Activated CD8-positive, alpha-beta T cell treated with anti-CD3 and anti-CD28 coated beads, Interleukin-2, amount 10 ng/mL, durations not matched to agents 7 days and 5 days (primary cell): ENCODE measurements around the gene SPTB. TPM values are rescaled to one million over a fixed set of nuclear protein-coding genes. Genes with fewer than 3 reads are reported as not detected.
A peak's percentile ranks its signal among the peaks of the same experiment; 100 is the strongest.

Experiments
- ATAC-seq: fragments of 150-1000 bp; cut with Tn5 transposase; one replicate; pipeline ENCODE4 v1.10.0; 2021; ENCODE audit warnings: moderate library complexity
- CTCF ChIA-PET: fragments of 350-600 bp; sonication (Branson Sonifier 250); formaldehyde crosslinking; loops from one replicate; lab custom pipeline; 2021; ENCODE audit warnings: antibody characterized with exemption; lab: Charles Lee
- POLR2A ChIA-PET: fragments of 350-600 bp; sonication (Branson Sonifier 250); formaldehyde crosslinking; loops from one replicate; lab custom pipeline; 2021; ENCODE audit warnings: antibody characterized with exemption; lab: Charles Lee
- DNase-seq: peaks from one replicate; pipeline ENCODE4 v3.0.0-alpha.2; 2020
- H3K27ac Mint-ChIP-seq: one replicate; pipeline ENCODE4 v1.8.0; 2021; ENCODE audit warnings: mild to moderate bottlenecking, mixed read lengths
- H3K27me3 Mint-ChIP-seq: one replicate; pipeline ENCODE4 v1.8.0; 2021; ENCODE audit warnings: low read depth, mixed read lengths
- H3K36me3 Mint-ChIP-seq: one replicate; pipeline ENCODE4 v1.8.0; 2021; ENCODE audit warnings: low read depth, mixed read lengths
- H3K4me1 Mint-ChIP-seq: one replicate; pipeline ENCODE4 v1.8.0; 2021; ENCODE audit warnings: low read depth, mixed read lengths
- H3K4me3 Mint-ChIP-seq: one replicate; pipeline ENCODE4 v1.8.0; 2021; ENCODE audit warnings: mild to moderate bottlenecking, mixed read lengths
- H3K9me3 Mint-ChIP-seq: one replicate; pipeline ENCODE4 v1.8.0; 2022; ENCODE audit warnings: mixed read lengths; ENCODE audit not compliant: insufficient read depth
- total RNA-seq, 2 experiments: library from RNA; stranded (reverse); gene quantifications; one replicate each; pipeline ENCODE4 v1.2.3, GENCODE V29; 2021

Gene SPTB
- total RNA-seq, 2 experiments from 2014 or later: not detected

GRCh38 chr14:64763085-64763782 is 116.5 kb downstream of the SPTB start:
- H3K4me1 Mint-ChIP-seq: peaks cover 25% of the 10 kb centered on the region
- POLR2A ChIA-PET: no interaction called here
- peaks cover 24% of the 10 kb centered on the region for H3K27me3 Mint-ChIP-seq
- DNase-seq (no peak), ATAC-seq (no peak)
- CTCF ChIA-PET: interaction anchor here (1.4 to 5.1 kb wide), 2 partner anchors 68 to 92 kb away, joined by 4 to 64 read pairs; no protein-coding TSS in a partner anchor
- H3K9me3 Mint-ChIP-seq: no peaks in the 10 kb centered on the region
- H3K36me3 Mint-ChIP-seq: no peaks in the 10 kb centered on the region
- H3K27ac Mint-ChIP-seq: no peak overlapping the region
- no peak overlapping the region for H3K4me3 Mint-ChIP-seq

- Mint-ChIP-seq H3K27ac (no peak overlapping the region), H3K27me3 (peaks cover 26% of the 10 kb centered on the region), H3K9me3 (no peaks in the 10 kb centered on the region), H3K36me3 (no peaks in the 10 kb centered on the region), H3K4me1 (peaks cover 25% of the 10 kb centered on the region), H3K4me3 (no peak overlapping the region)
- ChIA-PET POLR2A (no interaction called here), CTCF (interaction anchor here (1.1 to 5.1 kb wide), 10 partner anchors 13 to 130 kb away, joined by 3 to 64 read pairs (median 4); no protein-coding TSS in a partner anchor)
- no peak for ATAC-seq
- DNase-seq: no peak
Measured at GRCh38 chr14:64762044-64763034, 117.4 kb downstream of the SPTB start.

GRCh38 chr14:64761441-64762043 is 118.2 kb downstream of the SPTB start:
- Mint-ChIP-seq H3K4me1 (peaks cover 28% of the 10 kb centered on the region), H3K4me3 (no peak overlapping the region), H3K9me3 (no peaks in the 10 kb centered on the region), H3K36me3 (no peaks in the 10 kb centered on the region), H3K27ac (no peak overlapping the region), H3K27me3 (peaks cover 28% of the 10 kb centered on the region)
- ATAC-seq (no peak), DNase-seq (no peak)
- CTCF ChIA-PET: interaction anchor here (1.1 to 5.1 kb wide), 14 partner anchors 10 to 130 kb away, joined by 3 to 64 read pairs (median 4); no protein-coding TSS in a partner anchor
- POLR2A ChIA-PET: no interaction called here

- Mint-ChIP-seq H3K4me3 (no peak overlapping the region), H3K27me3 (peaks cover 28% of the 10 kb centered on the region), H3K36me3 (no peaks in the 10 kb centered on the region), H3K9me3 (no peaks in the 10 kb centered on the region), H3K4me1 (peaks cover 29% of the 10 kb centered on the region), H3K27ac (no peak overlapping the region)
- CTCF ChIA-PET: interaction anchor here (1.1 to 5.1 kb wide), 10 partner anchors 9 to 131 kb away, joined by 3 to 64 read pairs (median 6); no protein-coding TSS in a partner anchor
- DNase-seq (no peak), ATAC-seq (no peak)
- POLR2A ChIA-PET: no interaction called here
Measured at GRCh38 chr14:64760916-64761315, 118.8 kb downstream of the SPTB start.

- no peaks in the 10 kb centered on the region for H3K36me3 Mint-ChIP-seq
- POLR2A ChIA-PET: no interaction called here
- ATAC-seq: peak; percentile 52
Measured at GRCh38 chr14:64760146-64760755, 119.5 kb downstream of the SPTB start.

GRCh38 chr14:64759555-64759938 is 120.2 kb downstream of the SPTB start:
- ATAC-seq (no peak), DNase-seq (no peak)
- Mint-ChIP-seq H3K27ac (no peak overlapping the region), H3K4me1 (peaks cover 29% of the 10 kb centered on the region), H3K36me3 (no peaks in the 10 kb centered on the region), H3K27me3 (peaks cover 31% of the 10 kb centered on the region), H3K9me3 (no peaks in the 10 kb centered on the region), H3K4me3 (no peak overlapping the region)
- ChIA-PET POLR2A (no interaction called here), CTCF (interaction anchor here (0.7 to 5.1 kb wide), 7 partner anchors 8 to 132 kb away, joined by 3 to 64 read pairs (median 4); no protein-coding TSS in a partner anchor)

More at GRCh38 chr14:64760146-64760755, 119.5 kb downstream of the SPTB start:
- peaks cover 31% of the 10 kb centered on the region for H3K27me3 Mint-ChIP-seq
- H3K4me3 Mint-ChIP-seq: no peak overlapping the region
- peak; percentile 75 for DNase-seq
- H3K4me1 Mint-ChIP-seq: peaks cover 31% of the 10 kb centered on the region
- H3K27ac Mint-ChIP-seq: no peak overlapping the region
- H3K9me3 Mint-ChIP-seq: no peaks in the 10 kb centered on the region
- CTCF ChIA-PET: interaction anchor here (0.7 to 5.1 kb wide), 11 partner anchors 8 to 132 kb away, joined by 3 to 64 read pairs (median 4); no protein-coding TSS in a partner anchor

- Mint-ChIP-seq H3K27ac (peak overlapping the region; percentile 48), H3K4me3 (no peak overlapping the region), H3K9me3 (no peaks in the 10 kb centered on the region), H3K27me3 (peaks cover 35% of the 10 kb centered on the region), H3K4me1 (peaks cover 22% of the 10 kb centered on the region), H3K36me3 (no peaks in the 10 kb centered on the region)
- no peak for ATAC-seq
- DNase-seq: no peak
- CTCF ChIA-PET: interaction anchor here (0.5 to 5.1 kb wide), 7 partner anchors 8 to 220 kb away, joined by 3 to 64 read pairs (median 4); no protein-coding TSS in a partner anchor
- POLR2A ChIA-PET: no interaction called here
Measured at GRCh38 chr14:64758691-64759554, 120.8 kb downstream of the SPTB start.

GRCh38 chr14:64758025-64758521 is 121.6 kb downstream of the SPTB start:
- POLR2A ChIA-PET: no interaction called here
- CTCF ChIA-PET: interaction anchor here (1.4 to 5.1 kb wide), 4 partner anchors 10 to 134 kb away, joined by 3 to 64 read pairs (median 14); no protein-coding TSS in a partner anchor
- H3K27ac Mint-ChIP-seq: no peak overlapping the region

GRCh38 chr14:64757601-64758000 is 122.1 kb downstream of the SPTB start:
- H3K27ac Mint-ChIP-seq: no peak overlapping the region
- CTCF ChIA-PET: interaction anchor here (1.4 to 5.1 kb wide), 2 partner anchors 15 to 134 kb away, joined by 3 to 24 read pairs; no protein-coding TSS in a partner anchor
- H3K9me3 Mint-ChIP-seq: no peaks in the 10 kb centered on the region
- peaks cover 19% of the 10 kb centered on the region for H3K4me1 Mint-ChIP-seq
- peaks cover 27% of the 10 kb centered on the region for H3K27me3 Mint-ChIP-seq
- DNase-seq (no peak), ATAC-seq (no peak)
- H3K36me3 Mint-ChIP-seq: no peaks in the 10 kb centered on the region
- H3K4me3 Mint-ChIP-seq: no peak overlapping the region
- POLR2A ChIA-PET: no interaction called here

More at GRCh38 chr14:64758025-64758521, 121.6 kb downstream of the SPTB start:
- Mint-ChIP-seq H3K4me1 (peaks cover 19% of the 10 kb centered on the region), H3K36me3 (no peaks in the 10 kb centered on the region), H3K27me3 (peaks cover 31% of the 10 kb centered on the region), H3K4me3 (no peak overlapping the region), H3K9me3 (no peaks in the 10 kb centered on the region)
- DNase-seq (no peak), ATAC-seq (no peak)

- Mint-ChIP-seq H3K36me3 (no peaks in the 10 kb centered on the region), H3K27ac (no peak overlapping the region), H3K9me3 (no peaks in the 10 kb centered on the region), H3K4me3 (no peak overlapping the region), H3K27me3 (peaks cover 23% of the 10 kb centered on the region), H3K4me1 (peaks cover 13% of the 10 kb centered on the region)
- DNase-seq (no peak), ATAC-seq (no peak)
- ChIA-PET POLR2A (no interaction called here), CTCF (no interaction called here)
Measured at GRCh38 chr14:64756712-64757111, 123.0 kb downstream of the SPTB start.
